ENCODE data around the gene AGBL1. TPM values are rescaled to one million over a fixed set of nuclear protein-coding genes. Genes with fewer than 3 reads are reported as not detected.

Gene AGBL1
- total RNA-seq, 1 donor from 2014 or later = 5.5 TPM

GRCh38 chr15:86165265-86166211 lies 85.9 kb downstream of the AGBL1 start:
- Histone ChIP-seq H3K79me2 (ENCODE audit: low read depth) (no peaks in the 10 kb centered on the region), H3K27ac (no peak overlapping the region), H2AFZ (replicated peaks) (no peak overlapping the region), H3K36me3 (no peaks in the 10 kb centered on the region), H3K4me1 (peaks cover 23% of the 10 kb centered on the region), H3K4me3 (no peak overlapping the region), H4K20me1 (ENCODE audit: low read depth) (no peaks in the 10 kb centered on the region), H3K27me3 (no peaks in the 10 kb centered on the region), H3K9ac (no peak overlapping the region), H3F3A (ENCODE audit: low read depth) (peaks cover 5% of the 10 kb centered on the region), H3K9me3 (ENCODE audit: low read depth) (no peaks in the 10 kb centered on the region), H3K4me2 (no peak overlapping the region)
- TF ChIP-seq EZH2phosphoT487 (IDR thresholded peaks at IDR 0.05) = no peak
- no peak for TF ChIP-seq EZH2 (IDR thresholded peaks at IDR 0.05)
- TF ChIP-seq CTCF (IDR thresholded peaks at IDR 0.05) = no peak
- peaks cover 2% of the 10 kb centered on the region for H3K9me3 Mint-ChIP-seq
- peak overlapping the region; percentile 61 for H3K27ac Mint-ChIP-seq
- no peaks in the 10 kb centered on the region for H3K36me3 Mint-ChIP-seq
- peaks cover 4% of the 10 kb centered on the region for H3K27me3 Mint-ChIP-seq (ENCODE audit: insufficient read depth, low read depth)
- DNase-seq (ENCODE audit: low spot score) = no peak
- H3K4me1 Mint-ChIP-seq = peaks cover 45% of the 10 kb centered on the region
- H3K4me3 Mint-ChIP-seq = no peak overlapping the region

GRCh38 chr15:86167841-86168240 lies 88.2 kb downstream of the AGBL1 start:
- Mint-ChIP-seq H3K4me1 (peaks cover 45% of the 10 kb centered on the region), H3K36me3 (no peaks in the 10 kb centered on the region), H3K27me3 (ENCODE audit: insufficient read depth, low read depth) (peaks cover 4% of the 10 kb centered on the region), H3K27ac (no peak overlapping the region), H3K9me3 (peaks cover 2% of the 10 kb centered on the region), H3K4me3 (no peak overlapping the region)
- Histone ChIP-seq H3K27ac (no peak overlapping the region), H3K9me3 (ENCODE audit: low read depth) (no peaks in the 10 kb centered on the region), H3K4me1 (peaks cover 19% of the 10 kb centered on the region), H3F3A (ENCODE audit: low read depth) (peaks cover 5% of the 10 kb centered on the region), H2AFZ (replicated peaks) (no peak overlapping the region), H3K36me3 (no peaks in the 10 kb centered on the region), H3K4me2 (peak overlapping the region; percentile 42), H4K20me1 (ENCODE audit: low read depth) (no peaks in the 10 kb centered on the region), H3K79me2 (ENCODE audit: low read depth) (no peaks in the 10 kb centered on the region), H3K9ac (no peak overlapping the region), H3K4me3 (no peak overlapping the region), H3K27me3 (no peaks in the 10 kb centered on the region)
- TF ChIP-seq EZH2phosphoT487 (IDR thresholded peaks at IDR 0.05) (no peak), CTCF (IDR thresholded peaks at IDR 0.05) (no peak), EZH2 (IDR thresholded peaks at IDR 0.05) (no peak)
- no peak for DNase-seq (ENCODE audit: low spot score)

- H3K9me3 ChIP-seq (ENCODE audit: low read depth) = no peaks in the 10 kb centered on the region
- peak; percentile 62 for DNase-seq (ENCODE audit: low spot score)
- TF ChIP-seq CTCF (IDR thresholded peaks at IDR 0.05) (peak; percentile 67), EZH2 (IDR thresholded peaks at IDR 0.05) (no peak)
Observed at GRCh38 chr15:86178845-86179244, 99.2 kb downstream of the AGBL1 start.

More at GRCh38 chr15:86178845-86179244, 99.2 kb downstream of the AGBL1 start:
- Mint-ChIP-seq H3K36me3 (no peaks in the 10 kb centered on the region), H3K4me3 (no peak overlapping the region), H3K9me3 (peaks cover 6% of the 10 kb centered on the region), H3K4me1 (peaks cover 4% of the 10 kb centered on the region), H3K27ac (no peak overlapping the region), H3K27me3 (ENCODE audit: insufficient read depth, low read depth) (peaks cover 2% of the 10 kb centered on the region)
- no peaks in the 10 kb centered on the region for H4K20me1 ChIP-seq (ENCODE audit: low read depth)
- no peaks in the 10 kb centered on the region for H3K27me3 ChIP-seq
- no peak overlapping the region for H3K4me3 ChIP-seq
- H3K27ac ChIP-seq = no peak overlapping the region
- H3K79me2 ChIP-seq (ENCODE audit: low read depth) = no peaks in the 10 kb centered on the region
- no peak overlapping the region for H3K4me2 ChIP-seq
- H3K36me3 ChIP-seq = peaks cover 10% of the 10 kb centered on the region
- no peak overlapping the region for H3K9ac ChIP-seq
- no peak overlapping the region for H2AFZ ChIP-seq (replicated peaks)
- H3K4me1 ChIP-seq = no peaks in the 10 kb centered on the region
- H3F3A ChIP-seq (ENCODE audit: low read depth) = no peaks in the 10 kb centered on the region

All from neural progenitor cell (in vitro differentiated cells).